Measurements from ENCODE around the gene FAM120B.

Gene FAM120B

DNA sequence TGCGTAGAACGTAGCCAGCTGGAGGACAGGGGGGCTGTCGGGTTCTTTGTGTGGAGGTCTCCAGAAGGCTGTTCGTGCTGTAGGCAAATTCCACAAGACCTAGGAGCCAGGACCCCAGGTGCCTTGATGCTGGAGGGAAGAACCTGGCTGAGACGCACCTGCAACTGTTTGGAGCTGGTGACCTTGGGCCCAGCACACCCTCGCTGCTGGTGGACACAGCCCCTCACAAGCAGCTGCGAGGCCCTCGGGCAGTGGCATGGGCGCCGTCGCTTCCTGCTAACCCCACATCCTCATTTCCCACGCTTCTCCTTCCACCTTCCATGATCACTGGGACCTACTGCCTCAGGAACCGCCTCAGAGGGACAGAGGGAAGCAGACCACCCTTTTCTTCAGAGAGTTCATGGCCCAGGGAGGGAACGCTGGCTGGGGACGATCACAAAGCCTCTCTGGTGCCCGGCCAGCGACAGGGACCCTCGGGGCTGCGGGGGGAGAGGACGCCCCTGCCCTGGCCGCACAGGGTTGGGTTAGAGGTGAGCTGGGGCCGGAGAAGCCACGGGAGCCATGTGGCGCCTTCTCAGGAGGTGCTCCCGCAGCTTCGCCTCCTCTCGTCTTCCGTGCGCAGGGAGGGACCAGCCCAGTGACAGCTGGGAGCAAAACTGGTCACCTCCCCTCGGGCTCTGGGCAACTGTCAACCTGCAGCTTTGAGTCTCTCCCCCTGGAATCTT lies 34.1 kb upstream of the FAM120B start:
- DNase-seq (ENCODE audit: low spot score) = no peak

DNA sequence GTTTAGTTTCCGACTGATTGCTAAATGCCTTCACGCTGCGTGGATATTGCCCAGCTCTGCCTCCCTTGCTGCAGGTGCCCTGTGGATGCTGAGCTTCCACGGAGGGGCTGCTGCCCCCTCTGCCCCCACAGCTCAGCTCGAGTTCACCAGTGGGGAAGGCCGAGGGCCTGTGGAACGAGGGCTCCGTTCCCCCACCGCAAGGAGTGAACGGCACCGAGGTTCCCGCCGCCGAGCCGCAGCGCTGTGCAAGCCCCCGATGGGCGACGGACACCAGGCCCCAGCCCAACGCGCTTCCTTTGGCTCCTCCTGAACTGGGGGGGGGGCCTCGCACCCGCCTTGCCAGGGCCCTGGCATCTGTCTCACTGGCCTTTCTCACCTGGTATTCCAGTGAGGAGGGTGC lies 33.4 kb upstream of the FAM120B start:
- DNase-seq (ENCODE audit: low spot score) = no peak

DNA sequence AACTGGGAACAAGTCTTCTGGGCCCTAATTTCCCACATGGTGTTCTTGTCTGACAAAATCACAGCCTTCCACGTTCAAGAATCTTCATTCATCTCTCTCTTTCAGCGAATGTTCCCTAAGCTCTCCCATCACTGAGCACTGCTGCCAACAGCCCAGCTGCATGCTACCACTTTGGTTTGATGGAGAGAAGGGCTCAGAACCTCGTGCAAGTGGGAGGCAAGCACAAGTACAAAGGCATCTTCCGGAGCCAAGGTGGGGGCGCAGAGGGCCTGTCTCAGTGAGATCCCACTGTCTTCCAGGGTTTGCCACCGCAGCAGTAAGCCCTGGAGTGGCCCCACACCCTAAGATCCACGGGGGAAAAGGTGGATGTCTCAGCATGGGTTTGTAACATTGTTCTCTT lies 32.9 kb upstream of the FAM120B start:
- DNase-seq (ENCODE audit: low spot score) = no peak

DNA sequence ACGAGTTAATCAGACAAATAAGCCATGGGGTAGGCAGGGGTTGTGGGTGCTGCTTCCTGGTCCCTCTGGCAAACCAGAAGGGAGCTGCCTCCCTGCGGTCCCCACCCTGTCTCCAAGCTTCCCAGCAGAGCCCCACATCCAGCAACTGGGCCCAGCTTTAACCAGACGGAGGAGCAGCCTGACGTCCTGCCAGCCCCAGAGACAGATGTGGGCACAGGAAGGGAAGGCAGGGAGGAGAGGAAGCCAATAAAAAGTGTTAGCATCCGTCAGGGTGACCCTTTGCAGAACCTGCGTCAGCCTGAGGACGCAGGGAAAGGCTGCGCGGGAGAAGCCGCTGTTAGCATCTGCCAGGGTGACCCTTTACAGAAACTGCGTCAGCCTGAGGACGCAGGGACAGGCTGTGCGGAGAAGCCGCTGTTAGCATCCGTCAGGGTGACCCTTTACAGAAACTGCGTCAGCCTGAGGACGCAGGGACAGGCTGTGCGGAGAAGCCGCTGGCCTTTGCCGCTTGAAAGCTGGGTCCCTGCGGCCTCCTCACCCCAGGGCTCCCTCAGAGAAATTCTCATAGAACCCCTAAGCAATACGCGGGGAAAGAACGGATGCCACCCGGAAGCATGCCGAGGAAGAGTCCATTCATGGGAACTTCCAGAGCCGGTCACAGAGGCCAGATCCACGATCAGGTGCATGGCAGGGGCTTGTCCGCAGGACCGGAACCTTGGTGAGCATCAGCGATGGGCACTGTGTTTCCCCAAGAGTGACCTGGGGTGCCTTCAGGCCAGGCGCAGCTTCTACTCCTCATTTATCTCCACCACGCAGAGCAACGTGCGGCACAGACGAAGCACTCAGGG lies 31.6 kb upstream of the FAM120B start:
- DNase-seq (ENCODE audit: low spot score) = no peak

DNA sequence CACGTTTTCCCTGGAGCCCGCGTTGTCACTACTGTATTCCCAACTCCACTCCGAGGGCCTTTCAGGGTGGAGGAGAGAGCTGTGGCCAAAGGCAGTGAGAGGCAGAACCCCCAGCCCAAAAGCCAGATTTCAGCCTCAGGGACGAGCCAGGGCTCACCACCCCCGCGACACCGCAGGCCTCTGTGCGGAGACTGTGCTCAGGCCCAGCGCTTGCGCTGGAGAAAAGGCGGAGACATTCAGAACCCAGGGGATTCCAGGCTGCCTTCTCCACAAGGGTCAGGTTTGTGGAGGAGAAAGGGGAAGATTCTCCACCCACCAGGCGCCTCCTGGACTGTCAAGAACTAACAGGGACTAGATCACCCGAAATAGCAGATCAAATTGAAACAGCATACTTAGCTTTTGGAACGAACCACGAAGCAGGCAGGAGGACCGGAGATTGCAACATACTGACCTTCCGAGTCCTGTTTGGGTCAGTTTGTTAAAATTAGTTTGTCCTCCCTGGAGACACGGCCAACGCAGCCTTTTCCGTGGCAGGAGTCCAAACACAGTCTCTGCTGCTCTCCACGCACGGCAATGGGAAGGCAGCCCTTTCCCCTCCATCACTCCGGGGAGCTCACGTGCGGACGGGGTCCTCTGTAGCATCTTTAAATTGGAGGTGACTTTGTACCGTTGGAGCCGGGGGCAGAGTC lies 30.0 kb upstream of the FAM120B start:
- DNase-seq (ENCODE audit: low spot score) = no peak

DNA sequence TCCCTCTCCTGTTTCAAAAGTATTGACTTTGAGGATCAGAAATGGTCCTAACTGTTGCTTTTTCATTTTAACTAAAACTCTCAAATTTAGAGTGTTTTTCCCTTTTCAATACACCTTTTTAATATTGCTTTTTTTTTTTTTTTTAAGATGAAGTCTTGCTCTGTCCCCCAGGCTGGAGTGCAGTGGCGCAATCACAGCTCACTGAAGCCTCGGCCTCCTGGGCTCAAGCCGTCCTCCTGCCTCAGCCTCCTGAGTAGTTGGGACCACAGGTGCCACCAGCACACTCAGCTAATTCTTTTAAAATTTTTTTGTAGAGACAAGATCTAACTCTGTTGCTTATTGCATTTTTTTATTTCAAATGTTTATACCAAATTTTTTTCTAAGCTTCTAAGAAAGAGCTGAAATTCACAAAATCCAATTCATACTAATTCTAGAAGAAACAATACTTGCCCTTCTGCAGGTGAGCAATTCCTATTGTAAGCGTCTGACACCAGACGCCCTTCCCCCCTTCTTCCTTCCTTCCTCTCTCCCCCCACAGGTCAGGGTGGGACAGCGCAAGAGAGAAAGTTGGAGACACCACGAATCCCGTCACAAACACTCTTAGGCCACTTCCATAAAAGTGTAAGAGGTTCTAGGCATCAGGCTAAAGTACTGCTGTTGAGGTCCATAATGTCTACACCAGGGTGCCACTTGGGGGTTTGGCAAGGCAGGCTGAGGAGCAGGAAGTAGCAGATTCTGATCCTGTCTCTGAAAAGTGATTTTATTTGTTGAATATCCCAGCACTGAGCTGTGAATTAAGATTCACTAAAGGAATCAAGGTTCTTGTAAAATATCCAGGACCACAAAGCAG lies 28.4 kb upstream of the FAM120B start:
- DNase-seq (ENCODE audit: low spot score) = no peak

DNA sequence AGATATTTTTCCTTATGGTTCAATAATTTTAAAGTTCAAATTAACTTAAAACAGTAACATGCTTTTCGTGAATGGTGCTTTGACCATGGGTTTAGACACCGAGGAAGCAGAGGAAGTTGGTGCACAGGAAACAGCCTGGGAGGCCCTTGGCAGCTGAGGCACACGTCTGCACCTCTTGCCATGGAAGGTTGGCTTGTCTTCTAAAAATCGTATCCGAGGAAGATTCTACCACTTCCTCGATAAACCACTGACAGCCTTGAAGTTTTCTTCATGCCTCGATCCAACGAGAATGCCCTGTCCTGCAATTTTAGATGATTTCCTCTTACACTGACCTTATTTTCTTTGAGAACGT lies 27.8 kb upstream of the FAM120B start:
- DNase-seq (ENCODE audit: low spot score) = no peak

DNA sequence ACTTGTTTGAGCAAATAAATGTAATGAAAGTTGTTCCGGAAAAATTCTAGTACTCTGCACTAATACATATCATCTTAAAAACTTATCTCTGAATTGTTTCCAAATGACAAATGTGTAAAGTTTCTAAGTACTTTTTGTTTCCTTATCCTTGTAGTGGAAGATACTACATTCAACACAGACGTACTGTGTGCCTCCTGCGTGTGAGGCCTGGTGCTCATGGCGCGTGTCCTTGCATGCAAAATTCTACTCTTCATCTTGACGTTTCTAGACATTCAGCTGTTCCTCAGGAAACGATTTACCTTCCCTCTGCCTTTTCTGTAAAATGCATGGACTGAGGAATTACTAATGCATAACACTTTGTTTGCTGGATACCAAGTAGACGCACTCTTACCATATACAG lies 27.1 kb upstream of the FAM120B start:
- DNase-seq (ENCODE audit: low spot score) = no peak

DNA sequence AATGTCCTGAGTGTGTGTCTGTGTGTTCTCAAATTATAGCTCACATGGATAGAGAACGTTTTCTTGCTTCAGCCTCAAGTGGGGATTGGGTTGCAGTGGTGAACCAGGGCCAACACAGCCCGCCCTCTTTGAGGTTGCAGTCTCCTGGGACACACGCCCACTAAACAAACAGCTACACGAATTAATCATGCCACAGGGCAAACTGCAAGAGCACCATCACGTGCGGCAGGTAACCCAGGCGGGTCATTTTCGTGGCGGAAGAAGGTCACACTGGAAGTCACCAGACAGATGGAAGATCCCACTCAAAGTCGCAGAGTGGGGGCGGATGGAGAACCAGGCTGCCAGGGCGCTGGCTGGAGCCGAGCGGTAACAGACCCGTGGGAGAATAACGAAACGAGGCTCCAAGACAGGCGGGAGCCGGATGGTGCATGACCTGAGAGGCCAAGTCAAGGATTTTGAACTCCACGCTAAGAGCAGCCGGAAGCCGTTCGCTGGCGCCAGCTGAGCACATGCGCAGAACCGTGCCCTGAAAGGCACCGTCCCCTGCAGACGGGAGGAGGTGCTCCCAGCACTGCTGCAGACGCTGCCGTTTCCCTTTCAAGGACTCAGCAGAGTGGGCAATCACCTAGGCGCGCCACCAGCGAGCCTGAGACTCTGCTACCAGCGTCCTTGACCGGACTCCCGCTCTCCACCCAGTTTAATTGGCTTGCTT lies 26.4 kb upstream of the FAM120B start:
- DNase-seq (ENCODE audit: low spot score) = no peak

DNA sequence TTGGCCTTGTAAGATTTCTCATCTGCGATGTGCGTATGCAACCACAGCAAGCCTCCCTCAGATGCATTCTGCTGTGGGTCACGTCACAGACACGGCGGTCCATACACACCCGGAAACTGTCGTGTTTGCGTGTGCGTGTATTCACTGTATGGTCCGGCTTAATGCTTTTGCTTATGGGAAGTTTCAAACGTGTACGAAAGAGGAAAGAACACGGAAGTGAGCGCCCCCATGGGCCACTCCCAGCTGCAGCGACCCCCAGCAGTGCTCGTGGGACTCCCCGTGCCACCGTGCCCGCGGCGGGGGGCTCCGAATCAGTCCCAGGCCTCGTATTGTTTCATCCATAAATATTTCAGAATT lies 25.9 kb upstream of the FAM120B start:
- DNase-seq (ENCODE audit: low spot score) = no peak

DNA sequence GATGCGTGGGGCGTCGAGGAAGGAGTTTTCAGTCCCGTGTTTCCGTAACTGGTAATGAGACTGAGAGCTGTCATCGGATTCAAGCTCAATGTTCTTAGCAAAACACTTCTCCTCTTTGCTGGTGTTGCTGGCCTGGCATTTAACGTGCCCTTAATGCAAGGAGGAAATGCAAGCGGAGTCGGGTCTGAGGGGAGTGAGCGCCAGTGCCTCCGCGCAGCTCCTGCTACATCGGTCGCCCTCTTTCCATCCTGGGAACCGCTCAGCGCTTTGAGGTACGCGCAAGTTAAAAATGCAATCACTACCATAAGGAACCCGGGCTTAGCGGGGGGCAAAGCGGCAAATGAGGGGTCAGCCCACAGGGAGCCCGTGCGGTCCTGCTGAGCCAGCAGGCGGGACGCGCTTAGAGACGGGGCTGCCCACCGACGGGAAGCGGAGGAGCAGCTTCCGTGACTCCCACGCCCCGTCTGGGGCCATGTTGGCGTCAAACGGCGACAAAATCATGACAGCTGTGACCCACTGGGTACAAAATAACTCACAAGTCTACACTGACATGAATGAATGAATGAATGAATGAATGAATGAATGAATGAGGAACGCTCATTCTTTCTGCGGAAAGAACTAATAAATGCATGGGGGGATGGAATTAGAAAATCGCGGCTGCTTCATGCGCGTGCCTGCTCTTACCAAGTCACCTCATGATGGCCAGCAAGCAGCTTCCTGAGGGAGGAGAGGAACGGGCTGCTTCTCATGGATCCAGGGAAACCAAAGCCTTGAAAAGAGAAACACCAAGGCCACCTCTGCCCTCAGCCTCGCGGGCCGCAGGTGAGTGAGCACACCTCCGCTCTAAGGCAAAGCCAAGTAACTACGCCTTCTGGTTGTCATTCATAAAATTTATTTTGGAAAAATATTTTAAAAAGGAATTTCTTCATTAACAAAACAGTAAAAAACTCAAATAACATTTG lies 24.9 kb upstream of the FAM120B start:
- no peak for DNase-seq (ENCODE audit: low spot score)

DNA sequence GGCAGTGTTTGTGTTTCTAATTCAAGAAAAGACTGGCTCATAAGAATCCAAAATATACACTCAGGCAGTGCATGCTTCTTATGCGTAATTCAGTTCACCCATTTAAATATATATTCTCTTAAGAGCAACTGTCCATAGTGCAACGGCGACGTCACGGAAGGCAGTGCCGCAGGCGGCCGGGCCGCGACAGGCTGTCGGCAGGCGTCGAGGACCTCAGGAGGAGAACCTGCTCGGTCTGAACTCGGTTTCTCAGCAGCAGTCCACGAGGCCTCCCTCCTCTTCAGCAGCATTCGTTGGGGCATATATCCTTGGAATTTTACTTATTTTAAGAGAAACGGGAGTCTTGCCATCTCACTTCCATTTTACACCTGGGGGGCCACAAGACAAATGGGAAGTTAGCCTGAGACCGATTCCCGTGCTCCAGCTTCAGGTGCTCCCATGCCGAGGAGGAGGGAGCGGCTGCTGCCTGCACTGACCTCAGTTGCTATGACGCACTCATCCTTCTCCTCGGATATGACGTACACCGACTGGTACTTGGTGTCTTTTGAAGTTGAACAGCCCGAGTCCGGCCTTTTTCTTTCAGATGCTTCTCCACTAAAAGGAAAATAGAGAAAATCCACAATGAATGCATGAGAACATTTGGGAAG lies 23.9 kb upstream of the FAM120B start:
- DNase-seq (ENCODE audit: low spot score) = no peak

DNA sequence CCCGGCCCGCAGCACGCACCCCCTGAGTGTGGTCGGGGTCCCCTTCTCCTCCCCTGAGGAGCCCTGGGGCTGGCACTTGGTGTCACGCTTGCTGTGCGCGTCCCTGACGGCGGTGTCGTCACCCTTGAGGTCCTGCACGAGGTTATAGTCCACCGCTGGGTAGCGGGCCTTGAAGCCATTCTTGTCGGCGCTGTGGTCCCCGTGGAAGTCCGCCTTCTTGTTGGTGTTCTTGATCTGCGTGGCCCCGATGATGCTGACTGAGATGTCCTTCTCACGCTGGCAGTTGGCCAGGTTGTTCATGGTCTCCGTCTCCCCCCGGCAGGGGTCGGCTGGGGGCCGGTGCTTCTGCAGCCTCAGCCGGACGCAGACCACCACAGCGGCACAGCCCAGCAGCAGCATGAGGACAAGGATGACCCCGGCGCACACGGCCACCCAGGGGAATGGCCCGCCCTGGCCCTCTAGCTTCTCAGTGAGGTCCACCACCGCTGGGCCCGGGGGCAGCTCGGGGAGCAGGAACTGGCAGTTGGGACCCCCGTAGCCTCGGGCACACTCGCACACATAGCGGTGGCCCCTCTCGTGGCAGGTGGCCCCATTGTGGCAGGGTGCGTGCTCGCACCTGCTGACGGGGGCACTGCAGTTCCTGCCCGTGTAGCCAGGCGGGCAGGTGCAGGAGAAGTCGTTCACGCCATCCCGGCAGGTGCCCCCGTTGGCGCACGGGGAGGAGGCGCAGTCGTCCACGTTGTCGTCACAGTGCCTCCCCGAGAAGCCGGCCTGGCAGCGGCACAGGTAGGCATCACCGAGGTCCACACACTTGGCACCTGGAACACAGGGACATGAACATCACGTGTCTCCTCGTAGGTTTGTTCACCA lies 23.1 kb upstream of the FAM120B start:
- DNase-seq (ENCODE audit: low spot score) = no peak

DNA sequence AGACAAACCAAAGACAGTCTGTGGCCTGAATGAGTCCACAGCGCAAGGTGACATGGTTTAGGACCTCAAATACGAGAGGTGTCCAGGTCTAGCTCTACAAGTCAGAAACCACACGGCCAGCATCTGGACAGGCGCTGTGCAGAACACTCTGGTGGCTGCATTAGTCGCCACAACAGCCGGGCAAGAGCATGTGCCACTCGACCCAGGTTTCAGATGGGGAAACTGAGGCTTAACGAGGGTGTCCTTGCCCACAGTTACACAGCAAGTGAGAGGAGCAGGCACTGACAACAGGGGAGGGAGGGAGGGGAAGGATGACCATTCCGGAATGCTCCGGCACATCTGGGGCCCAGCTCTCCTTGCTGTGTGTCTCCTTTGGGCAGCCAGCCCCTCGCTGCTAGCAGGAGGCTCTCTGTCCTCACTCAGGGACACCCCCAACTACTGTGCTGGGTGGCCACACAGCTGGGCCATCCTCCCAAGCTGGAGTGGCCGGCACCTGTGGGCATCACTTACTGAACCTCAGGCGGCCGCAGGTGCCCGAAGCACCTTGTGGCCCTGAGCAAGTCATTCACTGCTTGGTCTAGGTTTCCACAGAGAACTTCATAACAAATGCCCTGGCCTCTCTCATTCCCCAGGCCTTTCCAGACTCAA lies 22.3 kb upstream of the FAM120B start:
- DNase-seq (ENCODE audit: low spot score) = no peak

DNA sequence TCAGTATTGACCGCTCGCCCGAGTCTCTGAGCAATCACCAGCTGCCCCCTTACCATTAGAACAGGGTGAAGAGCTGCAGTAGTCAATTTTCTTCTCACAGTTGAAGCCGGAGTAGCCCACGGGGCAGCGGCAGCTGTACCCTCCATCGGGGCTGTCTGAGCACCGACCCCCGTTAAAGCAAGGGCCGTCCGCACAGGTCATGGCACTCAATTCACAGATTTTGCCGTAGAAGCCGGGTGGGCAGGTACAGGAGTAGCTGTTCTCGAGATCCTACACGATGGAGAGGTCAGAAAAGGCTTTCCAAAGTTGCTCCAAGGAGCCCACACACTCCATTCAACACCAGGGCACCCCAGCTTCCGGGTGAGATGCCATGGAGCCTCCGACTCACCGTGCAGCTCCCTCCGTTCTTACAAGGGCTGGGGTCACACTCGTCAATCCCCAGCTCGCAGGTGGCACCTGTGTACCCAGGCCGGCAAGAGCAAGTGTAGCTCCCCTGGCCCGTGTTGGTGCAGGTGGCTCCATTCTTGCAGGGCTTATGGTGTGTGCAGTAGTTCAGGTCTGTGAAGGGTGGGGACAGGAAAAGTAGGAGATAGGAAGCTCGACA lies 21.6 kb upstream of the FAM120B start:
- DNase-seq (ENCODE audit: low spot score) = no peak

DNA sequence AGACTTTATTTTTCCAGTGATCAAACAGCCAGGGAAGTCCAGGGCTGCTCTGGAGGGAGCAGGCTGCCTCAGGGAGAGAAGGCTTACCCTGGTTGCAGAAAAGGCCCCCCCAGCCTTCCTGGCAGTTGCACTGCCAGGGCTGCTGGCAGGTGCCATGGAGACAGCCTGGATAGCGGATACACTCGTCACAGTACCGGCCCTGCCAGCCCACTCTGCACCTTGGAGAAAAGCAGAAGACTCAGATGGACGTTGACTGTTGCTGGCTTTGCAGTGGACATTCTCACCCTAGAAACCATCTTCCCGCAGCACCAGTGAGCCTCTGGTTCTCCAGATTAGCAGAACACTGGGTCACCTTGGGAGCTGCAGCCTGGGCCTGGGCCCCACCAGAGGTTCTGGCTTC lies 21.1 kb upstream of the FAM120B start:
- no peak for DNase-seq (ENCODE audit: low spot score)

DNA sequence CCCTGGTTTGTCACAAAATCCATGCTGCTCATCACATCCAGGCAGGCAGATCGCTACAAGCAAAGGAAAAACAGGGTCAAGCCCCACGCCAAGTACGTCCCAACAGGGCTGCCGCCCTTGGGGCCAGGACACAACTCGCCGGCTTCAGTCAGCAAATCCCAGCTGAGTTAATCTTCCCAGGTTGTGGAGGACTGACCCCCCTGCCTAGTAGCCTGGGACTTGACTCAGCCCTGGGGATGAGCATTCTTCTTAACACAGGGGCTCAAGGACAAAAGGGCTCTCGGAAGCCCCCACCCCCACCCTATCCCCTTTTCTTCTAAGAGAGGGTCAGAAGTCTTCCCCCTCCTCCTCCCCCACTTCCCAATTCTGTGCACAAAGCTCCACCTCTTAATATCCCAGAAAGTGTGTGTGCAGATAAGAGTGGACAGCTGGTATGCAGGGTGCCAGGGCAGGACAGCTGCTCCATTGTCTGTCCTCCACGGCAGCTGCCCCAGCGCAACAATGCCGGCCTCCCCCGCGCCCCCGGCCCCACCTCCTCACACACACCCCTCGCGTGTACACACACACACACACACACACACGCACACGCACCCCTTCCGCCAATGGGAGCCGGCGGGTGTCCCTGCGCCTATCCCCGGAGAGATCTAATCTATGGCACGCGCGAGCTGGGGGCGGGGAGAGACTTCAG lies 20.2 kb upstream of the FAM120B start:
- DNase-seq (ENCODE audit: low spot score) = peak; percentile 59

DNA sequence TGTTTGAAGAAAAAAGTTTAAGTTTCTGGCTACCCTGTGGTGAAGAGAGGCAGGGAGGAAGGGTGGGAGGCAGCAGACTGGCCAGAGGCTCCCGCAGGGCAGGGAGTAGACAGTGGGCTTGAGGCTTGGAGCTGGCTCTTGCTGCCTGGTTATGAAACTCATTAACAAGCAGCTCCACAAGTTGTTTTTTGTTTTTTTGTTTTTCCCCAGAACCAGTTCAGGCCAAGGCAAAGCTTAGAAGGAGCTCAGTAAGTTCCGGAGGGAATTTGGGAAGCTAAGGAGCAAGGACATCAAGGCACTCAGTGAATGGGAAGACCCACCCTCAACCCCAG lies 19.7 kb upstream of the FAM120B start:
- DNase-seq (ENCODE audit: low spot score) = no peak

Measured in pons (tissue), 1 donor.